Kidney epithelial cell (primary cell): Measurements from ENCODE around the gene HES2. TPM values are rescaled to one million over a fixed set of nuclear protein-coding genes. Genes with fewer than 3 reads are reported as not detected.
A peak's percentile ranks its signal among the peaks of the same experiment; 100 is the strongest.

ENCODE experiments used
- DNase-seq: peaks from one replicate; pipeline ENCODE4 v3.0.0-alpha.2; 2010; ENCODE audit warnings: low read depth
- H3K27me3 ChIP-seq: 2 replicates; pipeline ENCODE4 v1.6.0; 2011; ENCODE audit warnings: low read length; ENCODE audit not compliant: control insufficient read depth, insufficient read depth
- H3K36me3 ChIP-seq: 2 replicates; pipeline ENCODE4 v1.5.1; 2011; ENCODE audit warnings: low read length; ENCODE audit not compliant: control insufficient read depth, insufficient read depth
- H3K4me3 ChIP-seq: 2 replicates; pipeline ENCODE4 v1.5.1; 2011; ENCODE audit warnings: low read depth, mild to moderate bottlenecking, control low read depth, low read length
- total RNA-seq: library from RNA; depleted of rRNA; stranded (reverse); fragments of >200 nt; gene quantifications from 2 replicates; pipeline ENCODE4 v1.2.3, GENCODE V29; 2015
- TF ChIP-seq, protein P1 (sequence below): IDR thresholded peaks from 2 replicates; pipeline ENCODE4 v1.5.1; 2011; ENCODE audit warnings: mild to moderate bottlenecking, moderate library complexity, low read length, control low read depth, inconsistent platforms; ENCODE audit not compliant: insufficient read depth, poor library complexity, severe bottlenecking

HES2 gene
- total RNA-seq, 1 donor from 2014 or later = 15.9 TPM

GRCh38 chr1:6424000-6424565 lies 4.4 kb upstream of the HES2 start:
- no peak for DNase-seq
- Histone ChIP-seq H3K36me3 (no peaks in the 10 kb centered on the region), H3K4me3 (no peak overlapping the region), H3K27me3 (peaks cover 64% of the 10 kb centered on the region)
- TF ChIP-seq, protein P1, sequence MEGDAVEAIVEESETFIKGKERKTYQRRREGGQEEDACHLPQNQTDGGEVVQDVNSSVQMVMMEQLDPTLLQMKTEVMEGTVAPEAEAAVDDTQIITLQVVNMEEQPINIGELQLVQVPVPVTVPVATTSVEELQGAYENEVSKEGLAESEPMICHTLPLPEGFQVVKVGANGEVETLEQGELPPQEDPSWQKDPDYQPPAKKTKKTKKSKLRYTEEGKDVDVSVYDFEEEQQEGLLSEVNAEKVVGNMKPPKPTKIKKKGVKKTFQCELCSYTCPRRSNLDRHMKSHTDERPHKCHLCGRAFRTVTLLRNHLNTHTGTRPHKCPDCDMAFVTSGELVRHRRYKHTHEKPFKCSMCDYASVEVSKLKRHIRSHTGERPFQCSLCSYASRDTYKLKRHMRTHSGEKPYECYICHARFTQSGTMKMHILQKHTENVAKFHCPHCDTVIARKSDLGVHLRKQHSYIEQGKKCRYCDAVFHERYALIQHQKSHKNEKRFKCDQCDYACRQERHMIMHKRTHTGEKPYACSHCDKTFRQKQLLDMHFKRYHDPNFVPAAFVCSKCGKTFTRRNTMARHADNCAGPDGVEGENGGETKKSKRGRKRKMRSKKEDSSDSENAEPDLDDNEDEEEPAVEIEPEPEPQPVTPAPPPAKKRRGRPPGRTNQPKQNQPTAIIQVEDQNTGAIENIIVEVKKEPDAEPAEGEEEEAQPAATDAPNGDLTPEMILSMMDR = no peak

DNA sequence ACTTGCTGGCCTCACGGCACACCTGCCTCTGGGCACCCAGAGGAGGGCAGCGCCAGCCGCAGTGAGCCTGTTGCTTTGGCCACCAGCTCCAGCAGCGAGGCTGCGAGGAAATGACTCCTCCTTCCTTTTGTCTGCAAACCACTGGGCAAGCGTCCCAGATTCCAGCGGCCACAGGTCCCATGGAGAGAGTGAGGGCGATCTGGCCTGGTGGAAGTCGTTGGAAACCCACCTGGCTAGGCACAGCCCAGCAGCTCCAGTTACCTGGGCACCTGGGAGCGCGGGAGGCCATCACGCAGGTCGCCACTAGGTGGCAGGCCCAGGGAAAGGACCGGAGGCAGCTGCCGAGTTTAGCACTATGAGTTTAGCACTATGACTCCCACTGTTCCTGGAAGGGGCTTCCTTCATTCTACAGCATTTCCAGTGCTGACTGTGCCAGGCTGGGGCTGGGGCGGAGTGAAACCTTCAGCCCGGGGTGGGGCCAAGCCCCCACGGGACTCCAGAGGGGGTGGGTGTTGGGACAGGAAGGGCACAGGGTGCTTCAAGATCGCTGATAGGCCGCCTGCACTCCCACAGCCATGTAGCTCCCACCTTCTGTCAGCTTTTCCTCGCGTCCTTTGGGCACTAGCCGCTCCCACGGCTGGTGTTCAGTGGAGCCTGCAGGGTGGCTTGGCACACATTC lies 3.7 kb upstream of the HES2 start:
- TF ChIP-seq, protein P1 = peak; percentile 85
- peak; percentile 23 for DNase-seq
- H3K4me3 ChIP-seq = no peak overlapping the region
- H3K36me3 ChIP-seq = no peaks in the 10 kb centered on the region
- H3K27me3 ChIP-seq = peaks cover 70% of the 10 kb centered on the region

DNA sequence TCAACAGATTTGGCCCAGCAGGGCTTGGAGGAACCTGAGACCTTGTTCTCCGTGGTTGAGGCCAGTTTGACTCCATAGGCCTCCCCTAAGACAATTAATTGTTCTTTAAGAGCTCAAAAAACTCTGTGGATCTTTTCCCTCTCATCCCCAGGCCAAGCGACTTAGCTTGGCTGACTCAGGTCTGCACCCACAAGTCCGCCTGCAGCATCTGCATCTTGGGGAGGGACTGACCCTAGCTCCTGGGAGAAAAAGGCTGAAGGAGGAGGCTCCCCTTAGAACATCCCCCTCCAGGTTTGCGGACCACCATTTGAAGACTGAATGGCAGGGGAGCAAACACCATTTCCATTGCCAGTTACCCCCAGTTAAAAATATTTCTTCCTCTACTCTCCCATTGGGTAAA lies 1.5 kb upstream of the HES2 start:
- Histone ChIP-seq H3K27me3 (peaks cover 87% of the 10 kb centered on the region), H3K36me3 (no peaks in the 10 kb centered on the region), H3K4me3 (no peak overlapping the region)
- TF ChIP-seq, protein P1 = no peak
- DNase-seq = no peak

DNA sequence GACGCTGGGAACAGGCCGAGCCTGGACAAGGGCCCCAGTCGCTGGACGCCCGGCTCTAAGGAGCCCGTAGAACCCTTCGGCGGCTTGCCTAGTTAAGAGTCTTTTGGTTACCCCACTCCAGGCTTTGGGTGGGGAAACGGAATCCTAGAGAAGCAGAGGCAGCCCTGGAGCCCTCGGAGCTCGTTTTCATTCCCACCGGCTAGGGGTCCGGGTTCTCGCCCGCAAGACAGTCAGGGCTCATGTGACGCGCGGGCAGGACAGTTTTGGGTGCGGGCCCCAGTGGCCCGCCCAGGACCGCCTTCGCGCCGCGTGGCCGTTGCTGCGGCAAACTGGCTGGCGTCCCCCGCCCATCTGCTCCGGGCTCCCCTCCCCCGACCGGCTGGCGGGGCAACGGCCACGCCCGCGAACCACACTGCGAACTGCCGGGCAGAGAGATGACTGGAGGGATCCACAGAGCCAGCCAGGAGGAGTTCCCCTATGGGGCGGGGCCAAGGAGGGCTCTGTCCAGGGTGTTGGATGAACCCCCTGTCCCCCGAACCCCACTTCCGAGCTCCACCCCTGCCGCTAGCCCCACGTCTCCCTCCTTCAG lies 829 bp upstream of the HES2 start:
- DNase-seq = no peak
- Histone ChIP-seq H3K4me3 (no peak overlapping the region), H3K27me3 (peaks cover 87% of the 10 kb centered on the region), H3K36me3 (no peaks in the 10 kb centered on the region)
- TF ChIP-seq, protein P1 = no peak

DNA sequence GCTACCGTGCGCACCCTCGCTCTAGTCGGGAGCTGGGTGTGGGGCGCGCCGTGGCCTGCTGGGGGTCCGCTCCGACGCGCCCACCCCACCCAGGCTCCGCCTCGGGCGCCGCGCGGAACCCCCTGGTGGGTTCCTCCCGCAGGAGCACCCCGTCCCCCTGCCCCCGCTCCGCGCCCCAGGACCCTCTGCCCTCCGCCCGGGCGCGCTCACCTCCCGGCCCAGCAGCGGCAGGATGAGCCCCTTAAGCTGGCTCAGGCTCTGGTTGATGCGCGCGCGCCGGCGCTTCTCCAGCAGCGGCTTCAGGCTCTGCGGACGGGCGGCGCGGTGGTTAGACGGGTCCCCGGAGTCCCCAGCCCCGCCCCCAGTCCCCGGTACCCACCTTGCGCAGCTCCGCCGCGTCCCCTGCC lies 319 bp downstream of the HES2 start:
- H3K4me3 ChIP-seq = peak overlapping the region; percentile 23
- peaks cover 84% of the 10 kb centered on the region for H3K27me3 ChIP-seq
- DNase-seq = no peak
- H3K36me3 ChIP-seq = no peaks in the 10 kb centered on the region
- TF ChIP-seq, protein P1 = no peak
